ENCODE data around the gene BCAT1.

Gene BCAT1, protein sequence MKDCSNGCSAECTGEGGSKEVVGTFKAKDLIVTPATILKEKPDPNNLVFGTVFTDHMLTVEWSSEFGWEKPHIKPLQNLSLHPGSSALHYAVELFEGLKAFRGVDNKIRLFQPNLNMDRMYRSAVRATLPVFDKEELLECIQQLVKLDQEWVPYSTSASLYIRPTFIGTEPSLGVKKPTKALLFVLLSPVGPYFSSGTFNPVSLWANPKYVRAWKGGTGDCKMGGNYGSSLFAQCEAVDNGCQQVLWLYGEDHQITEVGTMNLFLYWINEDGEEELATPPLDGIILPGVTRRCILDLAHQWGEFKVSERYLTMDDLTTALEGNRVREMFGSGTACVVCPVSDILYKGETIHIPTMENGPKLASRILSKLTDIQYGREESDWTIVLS

GRCh38 chr12:24948757-24949722 is at the start of gene BCAT1:
Gene BCAT1 (minus strand): TSS chr12:24949101. CDS start chr12:24948932, 169 bp downstream.
- 0 out of 2 replicates have a peak, but pooled peaks have one; percentile 19 for TF ChIP-seq CTCF (IDR thresholded peaks at IDR 0.05; ENCODE audit: borderline replicate concordance, insufficient read depth, low read depth, low read length)
- H3K4me3 ChIP-seq (ENCODE audit: low read depth, low read length): peak within 1 kb of the TSS; percentile 73

- H3K4me3 ChIP-seq (ENCODE audit: low read depth, low read length): no peak overlapping the region
- no peak for TF ChIP-seq CTCF (IDR thresholded peaks at IDR 0.05; ENCODE audit: borderline replicate concordance, insufficient read depth, low read depth, low read length)
Measured at GRCh38 chr12:24997970-24998582, 49.2 kb upstream of the BCAT1 start.

DNA sequence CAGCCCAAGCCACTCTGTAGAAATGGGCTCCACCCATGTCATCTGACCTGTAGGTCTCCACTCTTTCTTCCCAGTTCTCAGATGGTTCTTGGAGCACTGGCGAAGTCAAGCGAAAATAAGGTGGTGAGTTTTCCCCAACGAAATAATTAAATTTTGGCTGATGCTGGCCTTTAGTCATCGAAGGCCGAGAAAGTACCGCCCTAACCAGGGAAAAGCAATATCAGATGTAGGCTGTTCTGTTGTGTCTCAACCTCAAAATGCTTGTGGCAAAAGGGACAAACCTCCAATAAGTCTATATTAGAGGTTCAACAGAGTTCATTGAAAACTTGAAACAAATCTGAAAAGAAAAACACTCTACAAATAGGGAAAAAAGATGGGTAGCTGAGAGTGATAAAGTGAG is 48.6 kb upstream of the BCAT1 start:
- peak overlapping the region; percentile 29 for H3K4me3 ChIP-seq (ENCODE audit: low read depth, low read length)
- TF ChIP-seq CTCF (IDR thresholded peaks at IDR 0.05; ENCODE audit: borderline replicate concordance, insufficient read depth, low read depth, low read length): no peak

DNA sequence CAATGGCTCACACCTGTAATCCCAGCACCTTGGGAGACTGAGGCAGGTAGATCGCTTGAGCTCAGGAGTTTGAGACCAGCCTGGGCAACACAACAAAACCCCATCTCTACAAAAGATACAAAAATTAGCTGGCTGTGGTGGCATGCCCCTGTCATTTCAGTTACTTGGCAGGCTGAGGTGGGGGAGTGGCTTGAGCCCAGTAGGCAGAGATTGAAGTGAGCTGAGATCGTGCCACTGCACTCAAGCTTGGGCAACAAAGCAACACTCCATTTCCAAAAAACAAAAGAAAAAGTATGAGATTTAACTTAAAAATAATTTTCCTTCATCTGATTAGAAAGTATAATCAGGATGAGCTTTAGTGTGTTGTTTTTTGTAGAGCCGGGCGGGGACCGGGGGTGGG is 47.9 kb upstream of the BCAT1 start:
- no peak for TF ChIP-seq CTCF (IDR thresholded peaks at IDR 0.05; ENCODE audit: borderline replicate concordance, insufficient read depth, low read depth, low read length)
- H3K4me3 ChIP-seq (ENCODE audit: low read depth, low read length): no peak overlapping the region

DNA sequence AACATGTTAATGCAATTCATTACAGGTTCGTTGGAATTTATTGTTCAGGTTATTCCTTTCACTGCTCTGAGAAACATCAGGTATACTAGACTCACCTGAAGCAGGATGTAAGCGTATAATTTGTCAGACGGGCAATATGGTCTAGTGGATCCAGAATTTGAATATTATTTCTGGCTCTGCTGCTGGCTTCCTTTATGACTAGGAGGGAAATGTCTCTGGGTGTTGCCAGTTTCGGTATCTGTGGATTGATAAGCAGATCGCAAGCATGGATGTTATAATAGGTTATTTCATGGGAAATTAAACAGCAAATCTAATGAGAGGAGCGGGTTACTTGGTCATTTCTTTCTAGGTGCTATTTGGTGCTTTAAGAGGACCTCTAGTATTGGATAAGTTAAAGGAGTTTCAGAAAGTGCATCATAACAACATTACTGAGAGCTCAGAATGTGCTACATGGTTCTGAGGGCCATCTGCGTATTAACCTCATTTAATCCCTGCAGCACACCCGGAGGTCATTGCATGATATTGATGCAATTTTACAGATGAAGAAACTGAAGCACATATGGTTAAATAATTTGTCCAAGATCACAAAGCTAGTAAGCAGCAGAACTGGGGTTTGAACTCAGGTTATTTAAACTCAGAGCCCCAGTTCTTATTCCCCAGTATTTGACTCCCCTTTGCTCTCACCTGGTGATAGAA is 47.3 kb upstream of the BCAT1 start:
- no peak overlapping the region for H3K4me3 ChIP-seq (ENCODE audit: low read depth, low read length)

More for the DNA sequence above, 47.3 kb upstream of the BCAT1 start:
- TF ChIP-seq CTCF (IDR thresholded peaks at IDR 0.05; ENCODE audit: borderline replicate concordance, insufficient read depth, low read depth, low read length): no peak

All from GM12875 (cell line).